Erythroblast (primary cell): ENCODE data around the gene DACH2.

Source experiments
- GATA1 ChIP-seq: IDR thresholded peaks from 2 replicates; pipeline ENCODE4 v1.6.1; 2011; ENCODE audit warnings: low read depth, mild to moderate bottlenecking, control low read depth, low read length, moderate library complexity
- POLR2A ChIP-seq: IDR thresholded peaks from 2 replicates; pipeline ENCODE4 v1.6.1; 2011; ENCODE audit warnings: mild to moderate bottlenecking, low read length

DNA sequence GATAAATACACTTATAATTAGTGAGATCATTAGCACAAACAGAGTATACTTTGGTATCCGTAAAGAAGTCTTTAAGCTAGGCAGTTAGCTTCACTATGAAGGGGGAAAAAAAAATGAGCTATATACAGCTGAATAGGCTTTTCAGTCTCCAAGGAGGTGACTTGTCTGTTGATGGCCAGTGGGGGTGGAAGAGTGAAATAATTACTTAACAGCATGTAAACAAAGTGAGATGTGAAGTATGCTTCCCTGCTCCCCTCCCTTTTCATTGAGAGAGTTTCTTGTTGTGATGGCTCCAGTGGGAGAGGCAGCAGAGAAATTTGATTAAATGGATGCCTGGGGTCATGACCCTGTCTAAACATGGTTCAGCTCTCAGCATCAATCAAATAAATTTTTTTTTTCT is 180.9 kb downstream of the DACH2 start:
- TF ChIP-seq POLR2A (no peak), GATA1 (no peak)
